ENCODE measurements around the gene SLC44A1.

Gene SLC44A1

GRCh38 chr9:105485131-105485530, 240.7 kb downstream of the SLC44A1 start:
- no peak for DNase-seq
